Esophagus squamous epithelium (tissue), 4 donors: ENCODE data around the gene CALHM3.

Source experiments
- CTCF ChIP-seq, 6 experiments: fragments of 450-650 bp in 4 of 6; fragments of 200-600 bp in 2 of 6; sonication (generic) in 2 of 6; IDR thresholded peaks; one replicate each; pipeline ENCODE4 v1.5.1; 2016 to 2019; ENCODE audit warnings: antibody characterized with exemption in 6 of 6, mild to moderate bottlenecking in 4 of 6, moderate library complexity in 4 of 6
- POLR2A ChIP-seq, 4 donors: fragments of 450-650 bp; IDR thresholded peaks; one replicate each; pipeline ENCODE4 v1.6.1; 2017; ENCODE audit warnings: antibody characterized with exemption in 4 of 4, mild to moderate bottlenecking in 4 of 4, moderate library complexity in 3 of 4

DNA sequence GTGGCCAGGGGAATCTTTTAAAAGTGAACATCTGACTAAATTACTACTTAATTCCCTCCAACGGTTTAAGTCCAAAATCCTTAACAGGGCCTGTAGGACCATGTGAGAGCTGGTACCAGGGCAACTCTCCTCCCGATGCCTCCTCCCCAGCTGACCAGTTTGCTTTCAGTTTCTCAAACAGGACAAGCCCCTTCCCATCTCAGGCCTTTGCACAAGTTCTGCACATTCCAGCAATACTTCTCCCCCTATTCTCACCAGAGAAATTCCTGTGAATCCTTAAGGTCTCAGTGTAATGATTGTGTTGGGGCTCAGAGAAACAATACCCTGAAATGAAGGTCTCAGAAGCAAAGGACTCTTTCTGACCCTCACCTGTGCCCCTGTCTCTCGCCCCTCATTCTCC, 12.3 kb downstream of the CALHM3 start:
- TF ChIP-seq CTCF (IDR thresholded peaks at IDR 0.05) (no peak), POLR2A (IDR thresholded peaks at IDR 0.05) (no peak)
